Aorta (tissue), 5 donors: ENCODE results near the gene RAB30. TPM values are rescaled to one million over a fixed set of nuclear protein-coding genes. Genes with fewer than 3 reads are reported as not detected.

ENCODE experiments used
- ATAC-seq: fragments of 200-7000 bp; cut with Tn5 transposase; one replicate; pipeline ENCODE4 v1.9.1; 2022; ENCODE audit warnings: moderate library complexity; ENCODE audit not compliant: low FRiP score
- DNase-seq, 2 donors: peaks; one replicate each; pipeline ENCODE4 v3.0.0-alpha.2; 2020
- H3K27ac ChIP-seq, 2 donors: one replicate each; pipeline ENCODE4 v1.5.1; 2013; ENCODE audit warnings: low read length in 2 of 2, mild to moderate bottlenecking in 2 of 2, moderate library complexity in 2 of 2, control low read depth in 1 of 2, inconsistent platforms in 1 of 2, low read depth in 1 of 2
- H3K27me3 ChIP-seq, 2 donors: one replicate each; pipeline ENCODE4 v1.6.1; 2013; ENCODE audit warnings: control low read depth in 1 of 2, low read length in 1 of 2, mild to moderate bottlenecking in 1 of 2, moderate library complexity in 1 of 2; ENCODE audit not compliant: insufficient read depth in 2 of 2, control insufficient read depth in 1 of 2
- H3K36me3 ChIP-seq, 2 donors: one replicate each; pipeline ENCODE4 v1.6.1; 2013; ENCODE audit warnings: control low read depth in 1 of 2, low read length in 1 of 2, mild to moderate bottlenecking in 1 of 2; ENCODE audit not compliant: insufficient read depth in 2 of 2, control insufficient read depth in 1 of 2
- H3K4me1 ChIP-seq, 2 donors: one replicate each; pipeline ENCODE4 v1.6.1; 2013; ENCODE audit warnings: low read length in 2 of 2, control low read depth in 1 of 2, mild to moderate bottlenecking in 1 of 2, moderate library complexity in 1 of 2; ENCODE audit not compliant: insufficient read depth in 2 of 2, control insufficient read depth in 1 of 2
- H3K4me3 ChIP-seq, 2 donors: one replicate each; pipeline ENCODE4 v1.5.1; 2013; ENCODE audit warnings: low read length in 2 of 2, control low read depth in 1 of 2, mild to moderate bottlenecking in 1 of 2
- H3K9me3 ChIP-seq: one replicate; pipeline ENCODE4 v1.6.1; 2013; ENCODE audit warnings: mild to moderate bottlenecking, low read length; ENCODE audit not compliant: control insufficient read depth
- WGBS, 2 donors: extraction: QIAGEN DNeasy Blood & Tissue Kit; methylation state at CpG; one replicate each; pipeline ENCODE4 v1.1.7; 2013; 5-methylcytosine and 5-hydroxymethylcytosine counted together
- intact Hi-C, 2 donors: fragments of 100-400 bp; cut with DNase I; formaldehyde crosslinking; loops; one replicate each; pipeline versions ENCODE4 v1.14.2 to v1.15.0; 2022
- long read RNA-seq, 2 donors: library from polyadenylated mRNA; unstranded; transcript quantifications; one replicate each; pipeline ENCODE4 v2.0.0, GENCODE V29; 2020 to 2021
- polyA plus RNA-seq, 2 donors: library from polyadenylated mRNA; stranded (reverse); fragments of 200-250 nt; gene quantifications; one replicate each; pipeline ENCODE4 v1.2.3, GENCODE V29; 2013
- total RNA-seq, 2 donors: library from RNA; stranded (reverse); fragmentation: NEBNext Ultra II Directional; extraction: Animal tissue kit (Norgen Biotek cat#: 25700); gene quantifications; one replicate each; pipeline ENCODE4 v1.2.1, GENCODE V29; 2021
- donor health status: healthy with polysubstance abuse.
- donor health status: Bipolar disorder and iron deficiency.
- donor health status: DM: no; HTN: no; CAD: no.
- donor health status: DM: no; HTN: no; CAD: no.
- donor health status: DM: yes; HTN: yes; CAD: no.

Gene RAB30
- total RNA-seq, result 10 to 100 TPM; 20.3 to 44.1 TPM
- polyA plus RNA-seq, result 1 to 10 TPM; 2.9 to 3.7 TPM
- long read RNA-seq, donor 1, full-length matches to known transcripts, result 11 of 19 reads
- long read RNA-seq, donor 1, partial matches to known transcripts, result 1 of 19 reads
- long read RNA-seq, donor 1, other reads (novel, unspliced or antisense), result 7 of 19 reads
- long read RNA-seq, donor 2, partial matches to known transcripts, result 0 of 16 reads
- long read RNA-seq, donor 2, other reads (novel, unspliced or antisense), result 13 of 16 reads

- peak within 1 kb of the TSS; percentile 76 to 88 for H3K4me3 ChIP-seq
- peaks cover 2 to 5% of the 10 kb centered on the region in 2 donors for H3K4me1 ChIP-seq
- intact Hi-C loops, result loop anchor here (2.0 to 10.0 kb wide), 5 partner anchors 85 to 169 kb away; partner anchors contain the start of genes DDIAS (in 2 of the 2), PCF11 (in 2 of the 2), PRCP (in 2 of the 2) and ANKRD42 (in 1 of the 2)
- H3K27me3 ChIP-seq, result no peaks in the 10 kb centered on the region
- peak within 1 kb of the TSS; percentile 86 to 92 for H3K27ac ChIP-seq
- ATAC-seq (peak; percentile 97), DNase-seq (peak; percentile 94 to 98)
- WGBS, 2 donors, result 0 to 1% methylated on average over 35 of the region's 35 CpGs
- no peaks in the 10 kb centered on the region for H3K36me3 ChIP-seq
- H3K9me3 ChIP-seq, result no peaks in the 10 kb centered on the region
These were observed at the start of gene RAB30 for GRCh38 chr11:83071567-83072349. Gene RAB30 (minus strand): TSS chr11:83071897. CDS start chr11:82997316, 74,581 bp downstream.

- no peak overlapping the region for H3K27ac ChIP-seq
These were observed 48.6 kb upstream of the RAB30 start for GRCh38 chr11:83120327-83120726.

GRCh38 chr11:83119216-83119615 lies 47.5 kb upstream of the RAB30 start:
- ATAC-seq, result no peak
- Histone ChIP-seq H3K9me3 (no peaks in the 10 kb centered on the region), H3K4me3 (no peak overlapping the region), H3K36me3 (no peaks in the 10 kb centered on the region), H3K27ac (no peak overlapping the region), H3K27me3 (no peaks in the 10 kb centered on the region), H3K4me1 (no peaks in the 10 kb centered on the region)
- no peak for DNase-seq
- intact Hi-C loops, result no loop called here
- 70 to 77% methylated on average over 3 of the region's 3 CpGs for WGBS, 2 donors

More at GRCh38 chr11:83120327-83120726, 48.6 kb upstream of the RAB30 start:
- Histone ChIP-seq H3K27me3 (no peaks in the 10 kb centered on the region), H3K4me1 (no peaks in the 10 kb centered on the region), H3K4me3 (no peak overlapping the region), H3K36me3 (no peaks in the 10 kb centered on the region), H3K9me3 (no peaks in the 10 kb centered on the region)
- intact Hi-C loops, result no loop called here
- ATAC-seq (no peak), DNase-seq (no peak)

- intact Hi-C loops, result no loop called here
- H3K4me3 ChIP-seq, result no peak overlapping the region
- no peaks in the 10 kb centered on the region for H3K36me3 ChIP-seq
- no peaks in the 10 kb centered on the region for H3K9me3 ChIP-seq
- H3K27ac ChIP-seq, result no peak overlapping the region
- no peak for ATAC-seq
- no peaks in the 10 kb centered on the region for H3K27me3 ChIP-seq
- no peak for DNase-seq
- no peaks in the 10 kb centered on the region for H3K4me1 ChIP-seq
These were observed 47.1 kb upstream of the RAB30 start for GRCh38 chr11:83118814-83119213.

GRCh38 chr11:83116015-83116641 lies 44.4 kb upstream of the RAB30 start:
- H3K4me3 ChIP-seq, result no peak overlapping the region
- H3K4me1 ChIP-seq, result no peaks in the 10 kb centered on the region
- WGBS, 2 donors, result 93 to 99% methylated on average over 3 of the region's 3 CpGs
- no peak overlapping the region for H3K27ac ChIP-seq
- ATAC-seq, result no peak
- intact Hi-C loops, result loop anchor here in 1 of 2 donors (2.0 kb wide), 1 partner anchor 41 kb away; the partner anchor contains the start of gene PCF11
- no peaks in the 10 kb centered on the region for H3K27me3 ChIP-seq
- no peak for DNase-seq
- H3K9me3 ChIP-seq, result no peaks in the 10 kb centered on the region
- no peaks in the 10 kb centered on the region for H3K36me3 ChIP-seq

GRCh38 chr11:83115551-83115950 lies 43.9 kb upstream of the RAB30 start:
- H3K9me3 ChIP-seq, result no peaks in the 10 kb centered on the region
- WGBS, 2 donors, result 23 to 28% methylated on average over 5 of the region's 5 CpGs
- no peak overlapping the region for H3K4me3 ChIP-seq
- intact Hi-C loops, result no loop called here
- no peaks in the 10 kb centered on the region for H3K36me3 ChIP-seq
- no peak overlapping the region for H3K27ac ChIP-seq
- DNase-seq (no peak), ATAC-seq (no peak)
- no peaks in the 10 kb centered on the region for H3K27me3 ChIP-seq
- no peaks in the 10 kb centered on the region for H3K4me1 ChIP-seq

- H3K4me3 ChIP-seq, result no peak overlapping the region
These were observed 43.3 kb upstream of the RAB30 start for GRCh38 chr11:83115026-83115425.

GRCh38 chr11:83112886-83113285 lies 41.2 kb upstream of the RAB30 start:
- no peaks in the 10 kb centered on the region for H3K27me3 ChIP-seq
- H3K4me3 ChIP-seq, result no peak overlapping the region
- ATAC-seq (no peak), DNase-seq (no peak)
- no peaks in the 10 kb centered on the region for H3K36me3 ChIP-seq
- H3K4me1 ChIP-seq, result no peaks in the 10 kb centered on the region
- no peaks in the 10 kb centered on the region for H3K9me3 ChIP-seq
- WGBS, 2 donors, result 56 to 63% methylated on average over 2 of the region's 2 CpGs
- no peak overlapping the region for H3K27ac ChIP-seq
- intact Hi-C loops, result no loop called here

More at GRCh38 chr11:83115026-83115425, 43.3 kb upstream of the RAB30 start:
- no peaks in the 10 kb centered on the region for H3K9me3 ChIP-seq
- H3K27me3 ChIP-seq, result no peaks in the 10 kb centered on the region
- H3K27ac ChIP-seq, result no peak overlapping the region
- no peaks in the 10 kb centered on the region for H3K4me1 ChIP-seq
- DNase-seq (no peak), ATAC-seq (no peak)
- WGBS, 2 donors, result 67 to 77% methylated on average over 3 of the region's 3 CpGs
- no peaks in the 10 kb centered on the region for H3K36me3 ChIP-seq
- intact Hi-C loops, result no loop called here
